IPS-18c (cell line): ENCODE results near the gene KXD1.

Experiments used
- H3K4me3 ChIP-seq: 2 replicates; pipeline ENCODE4 v1.7.0; 2013; ENCODE audit warnings: low read depth, mild to moderate bottlenecking, low read length, moderate library complexity; ENCODE audit not compliant: insufficient read depth
- H3K9me3 ChIP-seq: one replicate; pipeline ENCODE4 v1.6.1; 2013; ENCODE audit warnings: mild to moderate bottlenecking, low read length, moderate library complexity; ENCODE audit not compliant: control insufficient read depth, insufficient read depth

KXD1 gene

DNA sequence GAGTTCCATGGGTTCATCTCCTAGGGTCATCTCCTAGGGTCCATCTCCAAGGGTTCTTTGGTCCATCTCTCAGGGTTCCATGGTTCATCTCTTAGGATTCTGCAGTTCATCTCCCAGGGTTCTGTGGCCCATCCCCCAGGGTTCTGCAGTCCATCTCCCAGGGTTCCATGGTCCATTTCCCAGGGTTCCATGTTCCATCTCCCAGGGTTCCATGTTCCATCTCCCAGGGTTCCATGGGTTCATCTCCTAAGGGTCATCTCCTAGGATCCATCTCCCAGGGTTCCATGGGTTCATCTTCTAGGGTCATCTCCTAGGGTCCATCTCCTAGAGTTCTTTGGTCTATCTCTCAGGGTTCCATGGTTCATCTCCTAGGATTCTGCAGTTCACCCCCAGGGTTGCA, 59.9 kb downstream of the KXD1 start:
- no peak overlapping the region for H3K4me3 ChIP-seq

DNA sequence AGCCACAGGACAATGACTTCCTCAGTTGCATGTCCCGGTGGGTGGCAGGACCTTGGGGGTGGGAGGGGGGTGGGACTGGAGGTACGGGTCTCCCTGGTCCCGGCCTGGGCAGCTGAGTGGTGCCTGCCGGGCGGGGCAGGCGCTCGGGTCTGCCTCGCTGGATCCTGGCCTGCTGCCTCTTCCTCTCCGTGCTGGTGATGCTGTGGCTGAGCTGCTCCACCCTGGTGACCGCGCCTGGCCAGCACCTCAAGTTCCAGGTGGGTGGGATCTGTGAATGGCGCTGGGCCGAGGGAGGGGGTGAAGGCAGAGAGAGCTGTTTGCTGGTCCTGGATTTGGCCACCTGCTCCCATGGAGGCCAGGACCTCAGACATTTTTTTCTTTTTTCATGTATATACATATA, 60.6 kb downstream of the KXD1 start:
- no peak overlapping the region for H3K4me3 ChIP-seq
- peaks cover 2% of the 10 kb centered on the region for H3K9me3 ChIP-seq

More for the DNA sequence above, 59.9 kb downstream of the KXD1 start:
- H3K9me3 ChIP-seq = peaks cover 2% of the 10 kb centered on the region
